Measurements from ENCODE around the gene CAB39L. TPM values are rescaled to one million over a fixed set of nuclear protein-coding genes. Genes with fewer than 3 reads are reported as not detected.

Gene CAB39L
- total RNA-seq, 4 donors from 2014 or later, result 23.3 to 41.0 (median 31.0) TPM

DNA sequence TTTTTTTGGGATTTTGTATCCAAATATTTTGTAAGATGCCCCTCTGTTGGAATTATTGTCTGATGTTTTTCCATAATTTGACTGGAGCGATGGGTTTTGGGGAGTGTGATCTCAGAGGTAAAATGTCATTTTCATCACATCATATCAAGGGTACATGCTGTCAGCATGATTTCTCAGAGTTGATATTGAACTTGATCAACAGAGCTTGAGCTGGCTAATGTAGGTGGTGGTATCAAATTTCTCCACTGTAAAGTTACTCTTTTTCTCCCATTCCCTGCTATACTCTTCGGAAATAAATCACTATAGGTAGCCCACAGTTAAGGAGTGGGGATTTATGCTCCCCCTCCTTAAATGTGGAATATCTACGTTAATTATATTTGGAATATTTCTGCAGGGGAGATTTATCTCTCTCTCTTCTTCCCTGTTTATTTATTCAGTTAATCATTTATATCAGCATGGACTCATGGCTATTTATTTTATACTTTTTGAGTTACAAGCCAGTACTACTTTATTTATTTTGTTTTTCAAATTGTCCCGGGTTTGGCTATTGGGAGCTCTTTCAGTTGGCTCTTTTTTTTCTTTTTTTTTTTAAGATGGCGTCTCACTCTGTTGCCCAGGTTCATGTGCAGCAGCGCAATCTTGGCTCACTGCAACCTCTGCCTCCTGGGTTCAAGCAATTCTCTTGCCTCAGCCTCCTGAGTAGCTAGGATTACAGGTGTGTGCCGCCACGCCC is 9.0 kb upstream of the CAB39L start:
- 95 to 97% methylated on average over 8 of the region's 8 CpGs for WGBS, 2 donors
- intact Hi-C loops (cut with DNase I), result loop anchor here (10.0 kb wide), 1 partner anchor 132 kb away; the partner anchor contains the start of gene RCBTB1
- Histone ChIP-seq H3K27me3 (no peaks in the 10 kb centered on the region), H3K4me1 (peaks cover 8 to 27% of the 10 kb centered on the region in 2 donors), H3K36me3 (no peaks in the 10 kb centered on the region), H3K27ac (no peak overlapping the region), H3K9me3 (no peaks in the 10 kb centered on the region), H3K4me3 (replicated peaks in 1 of 3) (no peak overlapping the region)
- DNase-seq, result no peak
- TF ChIP-seq, protein P1, sequence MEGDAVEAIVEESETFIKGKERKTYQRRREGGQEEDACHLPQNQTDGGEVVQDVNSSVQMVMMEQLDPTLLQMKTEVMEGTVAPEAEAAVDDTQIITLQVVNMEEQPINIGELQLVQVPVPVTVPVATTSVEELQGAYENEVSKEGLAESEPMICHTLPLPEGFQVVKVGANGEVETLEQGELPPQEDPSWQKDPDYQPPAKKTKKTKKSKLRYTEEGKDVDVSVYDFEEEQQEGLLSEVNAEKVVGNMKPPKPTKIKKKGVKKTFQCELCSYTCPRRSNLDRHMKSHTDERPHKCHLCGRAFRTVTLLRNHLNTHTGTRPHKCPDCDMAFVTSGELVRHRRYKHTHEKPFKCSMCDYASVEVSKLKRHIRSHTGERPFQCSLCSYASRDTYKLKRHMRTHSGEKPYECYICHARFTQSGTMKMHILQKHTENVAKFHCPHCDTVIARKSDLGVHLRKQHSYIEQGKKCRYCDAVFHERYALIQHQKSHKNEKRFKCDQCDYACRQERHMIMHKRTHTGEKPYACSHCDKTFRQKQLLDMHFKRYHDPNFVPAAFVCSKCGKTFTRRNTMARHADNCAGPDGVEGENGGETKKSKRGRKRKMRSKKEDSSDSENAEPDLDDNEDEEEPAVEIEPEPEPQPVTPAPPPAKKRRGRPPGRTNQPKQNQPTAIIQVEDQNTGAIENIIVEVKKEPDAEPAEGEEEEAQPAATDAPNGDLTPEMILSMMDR (IDR thresholded peaks at IDR 0.05), result no peak
- no peak for TF ChIP-seq POLR2A (IDR thresholded peaks at IDR 0.05)

DNA sequence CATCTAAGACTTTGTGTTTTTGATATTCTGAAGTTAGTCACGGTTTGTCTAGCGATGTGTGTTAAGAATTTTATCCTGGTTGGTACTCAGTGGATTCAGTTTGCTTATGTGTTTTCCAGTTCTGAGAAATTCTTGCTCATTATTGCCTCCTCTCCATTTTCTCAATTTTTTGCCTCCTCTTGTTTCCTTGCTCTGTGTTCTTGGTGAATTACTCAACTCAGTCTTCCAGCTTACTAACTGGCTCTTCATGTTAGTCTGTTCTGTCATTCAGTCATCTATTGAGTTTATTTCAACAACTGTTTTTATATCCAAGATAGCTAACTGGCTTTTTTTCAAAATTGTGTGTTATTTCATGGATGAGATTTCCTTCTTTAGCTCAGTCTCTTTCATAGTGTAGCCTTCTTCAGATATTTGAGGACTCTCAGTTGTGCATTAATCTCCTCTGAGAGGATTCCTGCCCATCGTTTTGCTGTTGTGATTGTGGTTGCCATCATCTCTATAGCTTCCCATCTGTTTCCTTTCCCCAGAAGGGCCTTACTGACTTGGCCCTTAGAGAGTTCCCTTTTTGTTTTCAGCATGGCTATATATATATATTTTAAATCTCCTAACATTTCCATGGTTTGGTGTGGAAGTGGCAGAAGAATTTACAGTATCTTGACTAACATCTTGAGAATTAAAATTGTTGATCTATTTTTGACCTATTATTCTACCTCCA is 6.4 kb upstream of the CAB39L start:
- TF ChIP-seq, protein P1 (IDR thresholded peaks at IDR 0.05), result no peak
- no peak for TF ChIP-seq POLR2A (IDR thresholded peaks at IDR 0.05)
- WGBS, 2 donors, result 78 to 82% methylated on average over 3 of the region's 3 CpGs
- intact Hi-C loops (cut with DNase I), result loop anchor here (10.0 kb wide), 1 partner anchor 135 kb away; the partner anchor contains the start of gene RCBTB1

DNA sequence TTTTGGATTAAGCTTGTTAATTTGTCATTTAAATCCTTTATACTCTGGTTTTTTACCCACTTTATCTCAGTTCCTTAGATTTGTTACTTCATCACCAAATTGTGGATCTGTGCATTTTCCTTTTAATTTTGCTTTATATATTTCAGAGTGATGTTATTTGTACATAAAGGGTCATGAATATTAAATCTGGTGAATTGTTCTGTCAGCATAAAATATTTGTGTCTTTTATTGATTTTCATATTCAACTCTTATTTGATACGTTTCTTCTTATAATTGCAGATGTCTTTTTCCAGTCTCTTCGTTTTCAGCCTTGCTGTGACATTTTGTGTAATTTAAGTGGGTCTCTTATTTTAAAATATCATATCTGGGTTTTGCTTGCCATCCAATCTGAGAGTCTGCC is 4.9 kb upstream of the CAB39L start:
- Histone ChIP-seq H3K27ac (no peak overlapping the region), H3K4me1 (peaks cover 6 to 13% of the 10 kb centered on the region in 2 donors)
- intact Hi-C loops (cut with DNase I), result no loop called here

More for the DNA sequence above, 6.4 kb upstream of the CAB39L start:
- Histone ChIP-seq H3K27ac (no peak overlapping the region), H3K36me3 (no peaks in the 10 kb centered on the region), H3K27me3 (no peaks in the 10 kb centered on the region), H3K4me3 (replicated peaks in 1 of 3) (no peak overlapping the region), H3K9me3 (no peaks in the 10 kb centered on the region), H3K4me1 (peaks cover 13 to 19% of the 10 kb centered on the region in 2 donors)
- DNase-seq, result no peak

DNA sequence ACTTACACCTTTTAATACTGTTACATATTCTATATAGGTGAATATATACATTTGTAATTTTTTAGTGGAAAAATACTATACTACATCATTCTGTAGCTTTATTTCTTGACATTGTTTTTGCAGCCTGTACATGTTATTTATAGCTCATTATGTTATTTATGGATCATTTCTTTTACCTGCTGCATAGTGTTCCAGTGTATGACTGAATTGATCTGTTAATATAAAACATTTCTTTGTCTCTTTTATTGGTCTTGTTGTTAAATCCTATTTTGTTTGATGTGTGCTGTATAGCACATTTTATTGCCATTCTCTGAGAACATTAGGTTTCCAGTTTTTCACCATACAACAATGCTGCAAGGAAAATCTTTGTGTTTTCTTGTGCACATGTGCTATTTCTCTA is 2.6 kb upstream of the CAB39L start:
- no peak for TF ChIP-seq POLR2A (IDR thresholded peaks at IDR 0.05)
- TF ChIP-seq, protein P1 (IDR thresholded peaks at IDR 0.05), result no peak
- Histone ChIP-seq H3K4me1 (peaks cover 6 to 13% of the 10 kb centered on the region in 2 donors), H3K27me3 (no peaks in the 10 kb centered on the region), H3K4me3 (replicated peaks in 1 of 3) (no peak overlapping the region), H3K27ac (no peak overlapping the region), H3K9me3 (no peaks in the 10 kb centered on the region), H3K36me3 (no peaks in the 10 kb centered on the region)
- intact Hi-C loops (cut with DNase I), result no loop called here
- DNase-seq, result no peak

More for the DNA sequence above, 4.9 kb upstream of the CAB39L start:
- no peak overlapping the region for H3K4me3 ChIP-seq (replicated peaks in 1 of 3)
- no peaks in the 10 kb centered on the region for H3K36me3 ChIP-seq
- no peaks in the 10 kb centered on the region for H3K27me3 ChIP-seq
- no peak for TF ChIP-seq POLR2A (IDR thresholded peaks at IDR 0.05)
- TF ChIP-seq, protein P1 (IDR thresholded peaks at IDR 0.05), result no peak
- DNase-seq, result no peak
- WGBS, 2 donors, result 94 to 97% methylated on average over 2 of the region's 2 CpGs
- no peaks in the 10 kb centered on the region for H3K9me3 ChIP-seq
